CD4-positive, alpha-beta T cell treated with Interleukin-17A for 1 hour (primary cell): ENCODE data around the gene GALK2.
"Not testable (repeated sequence)": the region's sequence is repeated elsewhere in the genome, so short reads cannot be mapped to it uniquely, and the experiment has no call there.

Source experiments
- DNase-seq: peaks from one replicate; pipeline ENCODE4 v3.0.0-alpha.2; 2020

GALK2 gene

DNA sequence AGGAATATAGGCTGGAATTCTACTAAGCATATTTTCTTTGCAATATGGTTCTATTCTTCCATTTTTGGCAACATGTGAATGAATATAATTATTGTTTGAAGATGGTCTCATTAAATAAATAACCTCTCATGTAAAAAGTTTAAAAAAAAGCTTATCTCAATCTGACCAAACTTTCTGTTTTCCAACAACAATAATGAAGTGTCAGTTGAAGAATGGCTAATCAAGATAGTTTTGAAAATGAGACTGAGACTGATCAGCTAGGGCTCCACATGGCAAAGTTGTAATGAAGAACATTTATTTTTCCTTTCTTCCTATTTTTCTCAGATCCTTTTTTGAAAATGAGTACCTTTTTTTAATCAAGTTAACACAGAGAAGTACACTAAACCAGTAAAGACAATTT lies 117.4 kb downstream of the GALK2 start:
- DNase-seq, result no peak

- DNase-seq, result no peak
Measured at GRCh38 chr15:49288391-49288790, 118.3 kb downstream of the GALK2 start.

GRCh38 chr15:49290191-49290590 lies 120.1 kb downstream of the GALK2 start:
- DNase-seq, result no peak

DNA sequence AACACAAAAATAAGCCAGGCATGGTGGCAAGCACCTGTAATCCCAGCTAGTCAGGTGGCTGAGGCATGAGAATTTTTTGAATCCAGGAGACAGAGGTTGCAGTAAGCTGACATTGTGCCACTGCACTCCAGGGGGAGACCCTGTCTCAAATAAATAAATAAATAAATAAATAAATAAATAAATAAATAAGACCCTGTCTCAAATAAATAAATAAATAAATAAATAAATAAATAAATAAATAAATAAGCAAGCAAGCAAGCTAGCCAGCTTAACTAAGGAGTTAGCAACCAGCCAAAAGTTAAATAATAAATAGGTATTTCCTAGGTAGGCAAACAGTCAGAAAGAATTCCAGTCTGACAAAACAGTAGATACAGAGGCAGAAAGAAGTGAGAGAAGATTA lies 123.9 kb downstream of the GALK2 start:
- no peak for DNase-seq

GRCh38 chr15:49296258-49296657 lies 126.2 kb downstream of the GALK2 start:
- no peak for DNase-seq

GRCh38 chr15:49297584-49297983 lies 127.5 kb downstream of the GALK2 start:
- DNase-seq, result no peak

GRCh38 chr15:49300856-49301255 lies 130.8 kb downstream of the GALK2 start:
- no peak for DNase-seq

DNA sequence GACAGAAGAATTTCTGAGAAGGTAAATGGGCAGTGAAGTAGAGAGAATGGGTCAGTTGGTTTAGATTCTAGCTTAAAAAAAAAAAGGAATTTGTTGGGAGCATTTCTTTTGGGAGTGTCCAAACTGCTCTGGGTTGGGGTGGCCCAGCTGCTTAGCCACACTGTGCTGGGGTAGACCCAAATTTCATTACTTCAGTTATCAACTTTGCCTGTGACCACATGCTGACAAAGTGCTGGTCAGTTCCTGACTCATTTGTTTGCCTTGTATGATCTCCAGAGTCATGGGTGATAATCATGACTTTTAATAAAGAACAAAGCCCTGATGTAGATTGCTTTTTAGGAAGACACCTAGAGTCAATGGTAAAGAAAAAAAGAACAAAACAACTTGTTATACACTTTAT lies 131.5 kb downstream of the GALK2 start:
- no peak for DNase-seq

DNA sequence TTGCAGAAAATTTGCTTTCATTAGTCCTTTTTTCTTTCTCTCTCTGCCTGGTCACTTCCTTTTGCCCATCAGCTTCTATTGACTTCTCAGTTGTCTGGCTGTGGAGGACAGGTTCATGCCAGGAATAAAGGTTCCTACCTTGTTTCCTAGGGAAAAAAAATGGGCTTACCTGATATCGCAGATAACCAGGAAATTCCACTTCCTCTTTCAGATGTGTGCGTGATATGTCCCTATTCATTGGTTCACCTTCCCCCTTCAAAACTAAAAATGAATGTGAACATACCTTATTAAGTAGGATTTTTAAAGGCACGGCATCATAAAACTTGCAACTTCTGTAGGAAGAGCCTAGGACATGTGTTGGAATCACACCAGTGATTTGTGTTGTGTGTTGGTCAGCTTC lies 133.0 kb downstream of the GALK2 start:
- no peak for DNase-seq

GRCh38 chr15:49306551-49306950 lies 136.5 kb downstream of the GALK2 start:
- no peak for DNase-seq

GRCh38 chr15:49308686-49309085 lies 138.6 kb downstream of the GALK2 start:
- no peak for DNase-seq

- DNase-seq, result no peak
Measured at GRCh38 chr15:49309889-49310288, 139.8 kb downstream of the GALK2 start.

DNA sequence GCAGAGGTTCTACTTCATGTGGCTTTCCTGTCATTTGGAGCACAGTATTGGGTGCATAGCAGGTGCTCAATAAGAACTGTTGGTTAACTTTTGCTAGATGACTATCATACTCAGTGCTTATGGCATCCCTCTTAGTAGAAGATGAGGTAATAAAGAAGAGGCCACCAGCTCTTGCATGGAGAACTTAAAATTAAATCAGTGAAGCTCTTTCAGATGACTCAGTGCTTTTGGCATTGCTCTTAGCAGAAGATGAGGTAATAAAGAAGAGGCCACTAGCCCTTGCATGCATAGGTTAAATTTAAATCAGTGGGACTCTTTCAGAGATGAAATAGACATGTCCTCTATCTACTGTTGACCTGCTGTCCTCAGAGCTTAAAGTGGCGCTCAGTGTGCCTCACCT lies 143.6 kb downstream of the GALK2 start:
- DNase-seq, result no peak

- no peak for DNase-seq
Measured at GRCh38 chr15:49314716-49315115, 144.7 kb downstream of the GALK2 start.

- no peak for DNase-seq
Measured at GRCh38 chr15:49315391-49315823, 145.4 kb downstream of the GALK2 start.

DNA sequence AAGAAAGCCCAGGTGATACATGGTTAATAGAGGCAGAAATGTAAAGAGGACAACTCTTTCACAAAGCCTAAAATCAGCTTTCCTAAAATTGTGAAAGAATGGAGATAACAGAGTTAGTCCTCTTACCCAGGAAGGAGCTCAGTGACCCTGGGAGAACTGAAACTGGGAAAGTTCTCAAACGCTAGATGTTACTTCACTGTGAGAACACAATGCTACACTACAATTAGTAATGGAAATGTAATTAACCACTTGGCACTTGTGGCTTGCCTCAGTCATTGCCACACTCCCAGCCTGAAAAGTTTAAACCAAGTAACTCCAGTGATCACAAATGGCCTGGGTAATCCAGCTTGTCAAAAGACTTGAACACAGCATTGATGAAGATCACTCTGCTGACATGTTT lies 150.3 kb downstream of the GALK2 start:
- no peak for DNase-seq

DNA sequence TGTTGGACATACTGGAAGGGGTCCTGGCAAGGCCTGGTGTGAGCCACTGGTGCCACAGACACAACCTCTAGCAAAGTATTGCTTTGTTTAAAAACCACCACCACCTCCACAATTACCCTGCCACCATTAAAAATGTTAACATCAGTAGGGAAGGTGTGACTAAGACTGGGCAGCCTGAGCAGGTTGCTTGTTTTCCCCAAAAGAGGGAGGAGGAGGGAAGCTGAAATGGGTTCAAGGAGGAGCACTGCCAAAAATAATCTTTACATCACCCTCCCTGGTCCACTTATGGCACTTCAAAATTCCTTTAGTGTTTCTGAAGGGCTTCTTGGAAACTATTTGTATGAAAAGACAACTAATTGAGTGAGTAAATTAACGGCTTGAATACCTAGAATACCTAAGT lies 153.2 kb downstream of the GALK2 start:
- no peak for DNase-seq

- DNase-seq, result no peak
Measured at GRCh38 chr15:49327927-49328326, 157.9 kb downstream of the GALK2 start.

- no peak for DNase-seq
Measured at GRCh38 chr15:49328941-49329340, 158.9 kb downstream of the GALK2 start.

- no peak for DNase-seq
Measured at GRCh38 chr15:49330166-49330565, 160.1 kb downstream of the GALK2 start.

DNA sequence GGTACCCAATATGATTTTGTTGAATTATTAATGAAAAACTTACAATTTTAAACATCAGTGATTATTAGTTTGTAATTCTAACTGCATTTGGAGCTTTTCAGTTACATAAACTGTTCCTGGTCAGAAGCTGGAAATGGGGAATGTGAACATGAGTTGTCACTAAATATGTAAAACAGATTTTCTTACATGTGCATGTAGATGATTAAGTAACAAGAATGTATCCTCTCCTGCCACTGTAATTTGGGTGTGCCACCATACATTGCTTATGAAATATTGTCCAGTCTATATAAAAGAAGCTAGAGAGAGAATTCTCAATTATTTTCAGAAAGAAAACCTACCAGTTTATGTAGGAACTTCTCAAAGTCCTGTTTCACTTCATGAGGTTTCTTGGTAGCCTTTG lies 161.4 kb downstream of the GALK2 start:
- no peak for DNase-seq

- no peak for DNase-seq
Measured at GRCh38 chr15:49331951-49332350, 161.9 kb downstream of the GALK2 start.

GRCh38 chr15:49339656-49340055 lies 169.6 kb downstream of the GALK2 start:
- no peak for DNase-seq

DNA sequence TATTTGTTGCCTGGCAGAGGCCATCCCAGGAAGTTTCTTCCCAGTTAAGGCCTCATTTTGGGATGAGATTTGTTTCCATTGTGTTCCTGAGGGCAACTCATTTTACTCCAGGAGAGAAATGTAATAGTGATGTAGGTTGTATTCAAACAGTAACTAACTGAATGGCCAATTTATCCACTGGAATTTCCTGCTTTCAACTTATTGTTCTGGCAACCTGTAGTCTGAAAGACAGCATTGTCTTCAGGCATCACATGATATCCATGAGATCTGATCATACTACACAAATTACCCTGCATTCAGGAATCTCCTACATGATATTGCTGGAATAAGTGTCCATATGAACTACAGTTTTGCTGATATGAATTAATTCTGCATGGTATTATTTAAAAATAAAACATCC lies 173.5 kb downstream of the GALK2 start:
- DNase-seq, result no peak

GRCh38 chr15:49354439-49354838 lies 184.4 kb downstream of the GALK2 start:
- not testable (repeated sequence) for DNase-seq

DNA sequence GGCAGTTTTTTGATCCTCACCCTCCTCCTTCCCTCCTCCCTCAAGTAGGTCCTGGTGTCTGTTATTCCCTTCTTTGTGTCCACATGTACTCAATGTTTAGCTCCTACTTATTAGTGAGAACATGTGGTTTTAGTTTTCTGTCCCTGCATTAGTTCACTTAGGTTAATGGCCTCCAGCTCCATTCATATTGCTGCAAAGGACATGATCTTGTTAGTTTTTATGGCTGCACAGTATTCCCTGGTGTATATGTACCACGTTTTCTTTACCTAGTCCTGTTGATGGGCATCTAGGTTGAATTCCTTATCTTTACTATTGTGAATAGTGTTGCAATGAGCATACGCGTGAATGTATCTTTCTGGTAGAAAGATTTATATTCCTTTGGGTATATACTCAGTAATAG lies 191.3 kb downstream of the GALK2 start:
- no peak for DNase-seq
